GM18873 (cell line): ENCODE data around the gene PNMT.

Experiments used
- ATAC-seq: cut with Tn5 transposase; IDR thresholded peaks from one replicate; pipeline ENCODE4 v1.9.1; 2021; ENCODE audit warnings: mild to moderate bottlenecking, moderate library complexity, moderate number of reproducible peaks; ENCODE audit not compliant: unreplicated experiment, low FRiP score

The PNMT gene

GRCh38 chr17:39666601-39667261 lies 1.5 kb upstream of the PNMT start:
- ATAC-seq, result no peak

GRCh38 chr17:39667262-39667944 lies 850 bp upstream of the PNMT start:
- ATAC-seq, result no peak

GRCh38 chr17:39669897-39670735 lies 1.9 kb downstream of the PNMT start:
- ATAC-seq, result no peak

GRCh38 chr17:39670746-39671145 lies 2.5 kb downstream of the PNMT start:
- ATAC-seq, result no peak

GRCh38 chr17:39671651-39672521 lies 3.6 kb downstream of the PNMT start:
- ATAC-seq, result no peak

- no peak for ATAC-seq
These were observed 4.5 kb downstream of the PNMT start for GRCh38 chr17:39672522-39673334.

GRCh38 chr17:39673335-39674081 lies 5.3 kb downstream of the PNMT start:
- no peak for ATAC-seq

- ATAC-seq, result no peak
These were observed 5.9 kb downstream of the PNMT start for GRCh38 chr17:39674179-39674578.

GRCh38 chr17:39674702-39675389 lies 6.6 kb downstream of the PNMT start:
- no peak for ATAC-seq

GRCh38 chr17:39675390-39676082 lies 7.3 kb downstream of the PNMT start:
- no peak for ATAC-seq

GRCh38 chr17:39676198-39676819 lies 8.1 kb downstream of the PNMT start:
- ATAC-seq, result no peak

GRCh38 chr17:39677072-39677471 lies 8.8 kb downstream of the PNMT start:
- no peak for ATAC-seq

- no peak for ATAC-seq
These were observed 9.5 kb downstream of the PNMT start for GRCh38 chr17:39677542-39678339.

GRCh38 chr17:39678340-39679116 lies 10.3 kb downstream of the PNMT start:
- ATAC-seq, result no peak

GRCh38 chr17:39679521-39680192 lies 11.4 kb downstream of the PNMT start:
- ATAC-seq, result no peak
